ENCODE data around the gene SLC6A16. TPM values are rescaled to one million over a fixed set of nuclear protein-coding genes. Genes with fewer than 3 reads are reported as not detected.
"Not testable (repeated sequence)": the region's sequence is repeated elsewhere in the genome, so short reads cannot be mapped to it uniquely, and the experiment has no call there.

The SLC6A16 gene
- total and polyA plus RNA-seq, 3 donors from 2014 or later = 47.0 to 311 (median 51.9) TPM

DNA sequence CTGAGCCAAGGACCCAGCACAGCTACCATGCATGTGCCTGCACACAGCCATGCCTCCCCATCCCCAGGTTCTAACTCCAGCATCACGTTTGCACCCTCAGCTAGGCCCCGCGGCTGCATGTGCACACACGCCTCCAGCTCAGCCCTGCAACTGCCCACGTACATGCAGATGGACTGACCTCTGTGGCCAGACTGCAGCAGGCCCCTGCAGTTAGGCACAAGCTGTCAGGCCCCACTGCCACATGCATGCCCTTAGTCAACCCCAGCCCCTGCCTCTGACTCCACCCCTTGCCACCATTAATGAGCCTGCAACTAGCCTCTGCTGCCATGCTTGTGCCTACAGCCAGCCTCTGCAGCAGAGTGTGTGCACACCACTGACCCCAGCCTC is 23.1 kb downstream of the SLC6A16 start:
- TF ChIP-seq POLR2A (IDR thresholded peaks at IDR 0.05) = no peak
- TF ChIP-seq, protein P1, sequence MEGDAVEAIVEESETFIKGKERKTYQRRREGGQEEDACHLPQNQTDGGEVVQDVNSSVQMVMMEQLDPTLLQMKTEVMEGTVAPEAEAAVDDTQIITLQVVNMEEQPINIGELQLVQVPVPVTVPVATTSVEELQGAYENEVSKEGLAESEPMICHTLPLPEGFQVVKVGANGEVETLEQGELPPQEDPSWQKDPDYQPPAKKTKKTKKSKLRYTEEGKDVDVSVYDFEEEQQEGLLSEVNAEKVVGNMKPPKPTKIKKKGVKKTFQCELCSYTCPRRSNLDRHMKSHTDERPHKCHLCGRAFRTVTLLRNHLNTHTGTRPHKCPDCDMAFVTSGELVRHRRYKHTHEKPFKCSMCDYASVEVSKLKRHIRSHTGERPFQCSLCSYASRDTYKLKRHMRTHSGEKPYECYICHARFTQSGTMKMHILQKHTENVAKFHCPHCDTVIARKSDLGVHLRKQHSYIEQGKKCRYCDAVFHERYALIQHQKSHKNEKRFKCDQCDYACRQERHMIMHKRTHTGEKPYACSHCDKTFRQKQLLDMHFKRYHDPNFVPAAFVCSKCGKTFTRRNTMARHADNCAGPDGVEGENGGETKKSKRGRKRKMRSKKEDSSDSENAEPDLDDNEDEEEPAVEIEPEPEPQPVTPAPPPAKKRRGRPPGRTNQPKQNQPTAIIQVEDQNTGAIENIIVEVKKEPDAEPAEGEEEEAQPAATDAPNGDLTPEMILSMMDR (IDR thresholded peaks at IDR 0.05) = no peak
- 67 to 79% methylated on average over 4 to 5 of the region's 5 CpGs for WGBS, 2 donors
- Histone ChIP-seq H3K27me3 (no peaks in the 10 kb centered on the region), H3K9me3 (no peaks in the 10 kb centered on the region), H3K27ac (no peak overlapping the region), H3K4me1 (no peaks in the 10 kb centered on the region), H3K36me3 (ENCODE audit: low read depth, missing control alignments) (no peaks in the 10 kb centered on the region), H3K4me3 (no peak overlapping the region)
- intact Hi-C loops (cut with DNase I; ENCODE audit: low total_unique reads) = no loop called here
- DNase-seq = no peak

DNA sequence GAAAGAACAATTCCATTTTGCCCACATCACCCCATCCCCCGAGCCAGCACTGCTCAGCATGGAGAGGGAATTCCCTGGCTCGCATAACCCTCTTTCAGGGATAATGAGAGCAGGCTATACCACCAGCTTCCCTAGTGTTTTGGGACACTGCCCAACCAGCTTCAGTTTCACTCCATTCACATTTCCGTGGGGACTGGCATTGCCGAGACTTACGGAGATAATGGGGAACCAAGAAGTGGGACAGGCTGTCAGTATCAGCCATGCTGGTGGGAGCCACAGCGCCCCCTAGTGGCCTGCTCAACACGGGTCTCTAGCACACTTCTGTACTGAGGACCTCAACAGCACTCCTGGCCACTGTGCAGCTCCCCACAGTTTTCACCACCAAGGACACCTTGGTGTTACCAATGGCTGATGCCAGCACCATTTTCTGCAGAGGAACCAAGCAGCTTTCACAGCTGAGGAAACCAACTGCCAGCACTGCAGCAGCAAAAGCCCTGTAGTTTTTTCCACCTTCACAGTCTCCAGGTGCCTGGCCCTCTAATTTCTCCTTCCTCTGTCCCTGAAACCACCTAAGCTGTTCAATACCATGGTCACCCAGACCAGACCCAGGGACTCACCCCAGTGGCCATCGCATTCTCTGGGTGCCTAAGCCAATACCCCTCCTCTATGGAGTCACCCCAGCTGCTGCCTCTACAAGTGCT is 23.7 kb downstream of the SLC6A16 start:
- TF ChIP-seq, protein P1 (IDR thresholded peaks at IDR 0.05) = peak; percentile 55 to 97 (median 73)
- no peak for TF ChIP-seq POLR2A (IDR thresholded peaks at IDR 0.05)
- Histone ChIP-seq H3K4me3 (no peak overlapping the region), H3K36me3 (ENCODE audit: low read depth, missing control alignments) (no peaks in the 10 kb centered on the region), H3K4me1 (no peaks in the 10 kb centered on the region), H3K27me3 (no peaks in the 10 kb centered on the region), H3K27ac (no peak overlapping the region), H3K9me3 (no peaks in the 10 kb centered on the region)
- intact Hi-C loops (cut with DNase I; ENCODE audit: low total_unique reads) = no loop called here
- WGBS, 2 donors = 18 to 26% methylated on average over 7 to 8 of the region's 8 CpGs
- DNase-seq = peak; percentile 92

DNA sequence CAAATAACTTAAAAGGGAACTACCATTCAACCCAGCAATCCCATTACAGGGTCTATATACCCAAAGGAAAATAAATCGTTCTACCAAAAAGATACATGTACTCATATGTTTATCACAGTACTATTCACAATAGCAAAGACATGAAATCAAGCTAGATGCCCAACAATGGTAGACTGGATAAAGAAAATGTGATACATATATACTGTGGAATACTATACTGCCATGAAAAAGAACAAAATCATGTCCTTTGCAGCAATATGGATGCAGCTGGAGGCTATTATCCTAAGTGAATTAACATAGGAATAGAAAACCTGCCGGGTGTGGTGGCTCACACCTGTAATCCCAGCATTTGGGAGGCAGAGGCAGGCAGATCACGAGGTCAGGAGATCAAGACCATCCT is 26.3 kb downstream of the SLC6A16 start:
- H3K4me1 ChIP-seq; H3K9me3 ChIP-seq; intact Hi-C loops (cut with DNase I; ENCODE audit: low total_unique reads); H3K4me3 ChIP-seq; H3K36me3 ChIP-seq (ENCODE audit: low read depth, missing control alignments); DNase-seq; H3K27ac ChIP-seq; H3K27me3 ChIP-seq: not testable (repeated sequence)
- WGBS, 2 donors = 89 to 91% methylated on average over 3 of the region's 3 CpGs

DNA sequence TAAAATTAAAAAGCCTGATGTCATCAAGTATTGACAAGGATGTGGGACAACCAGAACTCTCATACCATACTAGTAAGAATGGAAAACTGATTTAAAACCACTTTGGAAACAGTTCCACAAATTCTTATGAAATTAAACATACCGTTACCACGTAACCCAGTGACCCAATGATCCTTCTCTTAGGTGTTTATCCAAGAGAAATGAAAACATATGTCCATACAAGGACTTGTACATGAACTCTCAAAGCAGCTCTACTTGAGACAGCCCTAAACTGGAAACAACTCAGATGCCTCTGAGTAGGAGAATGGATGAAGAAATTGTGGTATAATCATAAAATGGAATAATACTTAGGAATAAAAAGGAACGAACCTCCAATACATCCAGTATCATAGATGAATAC is 27.6 kb downstream of the SLC6A16 start:
- Histone ChIP-seq H3K27me3 (no peaks in the 10 kb centered on the region), H3K36me3 (ENCODE audit: low read depth, missing control alignments) (no peaks in the 10 kb centered on the region), H3K9me3 (no peaks in the 10 kb centered on the region), H3K4me1 (no peaks in the 10 kb centered on the region), H3K4me3 (no peak overlapping the region), H3K27ac (no peak overlapping the region)
- intact Hi-C loops (cut with DNase I; ENCODE audit: low total_unique reads) = no loop called here
- TF ChIP-seq, protein P1 (IDR thresholded peaks at IDR 0.05) = no peak
- TF ChIP-seq POLR2A (IDR thresholded peaks at IDR 0.05) = no peak
- WGBS, 2 donors = 76 to 84% methylated on average over 3 of the region's 3 CpGs
- DNase-seq = no peak

DNA sequence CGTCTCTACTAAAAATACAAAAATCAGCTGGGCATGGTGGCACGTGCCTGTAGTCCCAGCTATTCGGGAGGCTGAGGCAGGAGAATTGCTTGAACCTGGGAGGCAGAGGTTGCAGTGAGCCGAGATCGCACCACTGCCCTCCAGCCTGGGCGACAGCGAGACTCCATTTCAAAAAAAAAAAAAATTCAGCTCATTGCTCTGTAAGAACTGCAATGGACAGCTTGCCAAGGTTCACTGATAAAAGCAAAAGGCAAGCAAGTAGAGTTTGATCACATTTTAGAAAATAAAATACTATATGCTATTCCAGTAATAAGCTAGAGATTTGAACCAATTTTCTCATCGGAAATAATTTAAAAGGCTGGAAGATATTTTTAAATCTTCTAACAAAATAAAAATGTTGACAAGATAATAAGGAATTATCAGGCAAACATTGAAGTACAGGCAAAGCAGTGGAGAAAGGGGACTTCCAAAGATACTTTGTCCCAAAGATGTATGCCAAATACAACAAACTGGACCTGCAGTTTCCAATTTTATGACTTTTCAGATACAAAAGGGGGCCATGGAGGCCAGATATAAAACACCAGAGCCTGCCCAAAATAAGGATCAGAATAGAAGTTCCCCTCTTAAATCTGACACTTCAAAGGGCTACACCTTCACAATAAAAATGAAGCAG is 29.6 kb downstream of the SLC6A16 start:
- no peak for DNase-seq
- TF ChIP-seq, protein P1 (IDR thresholded peaks at IDR 0.05) = no peak
- no peak for TF ChIP-seq POLR2A (IDR thresholded peaks at IDR 0.05)
- intact Hi-C loops (cut with DNase I; ENCODE audit: low total_unique reads) = no loop called here
- Histone ChIP-seq H3K4me1 (no peaks in the 10 kb centered on the region), H3K9me3 (no peaks in the 10 kb centered on the region), H3K27ac (no peak overlapping the region), H3K36me3 (ENCODE audit: low read depth, missing control alignments) (no peaks in the 10 kb centered on the region), H3K4me3 (no peak overlapping the region), H3K27me3 (no peaks in the 10 kb centered on the region)
- 62 to 68% methylated on average over 8 of the region's 8 CpGs for WGBS, 2 donors
